Measurements from ENCODE around the gene MED13. TPM values are rescaled to one million over a fixed set of nuclear protein-coding genes. Genes with fewer than 3 reads are reported as not detected.

MED13 gene
- total RNA-seq, 4 donors from 2014 or later = 79.8 to 88.4 (median 87.4) TPM

- DNase-seq (ENCODE audit: low spot score) (no peak), ATAC-seq (ENCODE audit: low FRiP score) (no peak)
- TF ChIP-seq CTCF (IDR thresholded peaks at IDR 0.05) = no peak
Observed at GRCh38 chr17:62109378-62109902, 44.4 kb upstream of the MED13 start.

GRCh38 chr17:62105861-62106260, 40.8 kb upstream of the MED13 start:
- DNase-seq (ENCODE audit: low spot score) (no peak), ATAC-seq (ENCODE audit: low FRiP score) (no peak)
- TF ChIP-seq CTCF (IDR thresholded peaks at IDR 0.05) = no peak

GRCh38 chr17:62105357-62105756, 40.3 kb upstream of the MED13 start:
- no peak for TF ChIP-seq CTCF (IDR thresholded peaks at IDR 0.05)
- no peak for DNase-seq (ENCODE audit: low spot score)
- no peak for ATAC-seq (ENCODE audit: low FRiP score)

GRCh38 chr17:62101515-62101914, 36.4 kb upstream of the MED13 start:
- DNase-seq (ENCODE audit: low spot score) (no peak), ATAC-seq (ENCODE audit: low FRiP score) (no peak)
- no peak for TF ChIP-seq CTCF (IDR thresholded peaks at IDR 0.05)

- TF ChIP-seq CTCF (IDR thresholded peaks at IDR 0.05) = no peak
- DNase-seq (ENCODE audit: low spot score) (no peak), ATAC-seq (ENCODE audit: low FRiP score) (no peak)
Observed at GRCh38 chr17:62101090-62101489, 36.0 kb upstream of the MED13 start.

- ATAC-seq (ENCODE audit: low FRiP score) = no peak
- no peak for DNase-seq (ENCODE audit: low spot score)
- TF ChIP-seq CTCF (IDR thresholded peaks at IDR 0.05) = no peak
Observed at GRCh38 chr17:62100055-62100454, 35.0 kb upstream of the MED13 start.

- TF ChIP-seq CTCF (IDR thresholded peaks at IDR 0.05) = no peak
- ATAC-seq (ENCODE audit: low FRiP score) (no peak), DNase-seq (ENCODE audit: low spot score) (no peak)
Observed at GRCh38 chr17:62099532-62099931, 34.5 kb upstream of the MED13 start.
